Stimulated activated CD4-positive, alpha-beta T cell treated with anti-CD3 and anti-CD28 coated beads, Interleukin-2, amount 100 ng/mL, for 24 hours (primary cell): ENCODE data around the gene PALS2.

ENCODE experiments used
- DNase-seq, 2 donors: peaks; one replicate each; pipeline ENCODE4 v3.0.0-alpha.2; 2020

Gene PALS2

DNA sequence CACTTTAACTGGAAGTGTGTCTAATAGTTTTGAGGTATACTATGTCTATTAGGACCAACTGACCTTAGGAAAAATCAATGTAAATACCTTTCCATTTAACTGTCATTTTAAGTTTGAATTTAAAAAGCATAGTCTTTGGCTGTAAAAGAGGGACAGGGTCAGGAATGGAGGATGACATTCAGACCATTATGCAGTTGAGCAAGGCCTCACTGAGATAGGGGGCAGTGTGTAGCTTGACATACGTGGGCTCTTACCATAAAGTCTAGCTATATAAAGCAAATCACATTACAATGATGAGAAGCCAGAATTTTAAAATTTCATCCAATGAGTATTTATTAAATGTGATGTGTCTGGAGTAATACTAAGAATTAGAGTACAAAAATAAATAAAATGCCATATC, 17.9 kb downstream of the PALS2 start:
- DNase-seq, result no peak

DNA sequence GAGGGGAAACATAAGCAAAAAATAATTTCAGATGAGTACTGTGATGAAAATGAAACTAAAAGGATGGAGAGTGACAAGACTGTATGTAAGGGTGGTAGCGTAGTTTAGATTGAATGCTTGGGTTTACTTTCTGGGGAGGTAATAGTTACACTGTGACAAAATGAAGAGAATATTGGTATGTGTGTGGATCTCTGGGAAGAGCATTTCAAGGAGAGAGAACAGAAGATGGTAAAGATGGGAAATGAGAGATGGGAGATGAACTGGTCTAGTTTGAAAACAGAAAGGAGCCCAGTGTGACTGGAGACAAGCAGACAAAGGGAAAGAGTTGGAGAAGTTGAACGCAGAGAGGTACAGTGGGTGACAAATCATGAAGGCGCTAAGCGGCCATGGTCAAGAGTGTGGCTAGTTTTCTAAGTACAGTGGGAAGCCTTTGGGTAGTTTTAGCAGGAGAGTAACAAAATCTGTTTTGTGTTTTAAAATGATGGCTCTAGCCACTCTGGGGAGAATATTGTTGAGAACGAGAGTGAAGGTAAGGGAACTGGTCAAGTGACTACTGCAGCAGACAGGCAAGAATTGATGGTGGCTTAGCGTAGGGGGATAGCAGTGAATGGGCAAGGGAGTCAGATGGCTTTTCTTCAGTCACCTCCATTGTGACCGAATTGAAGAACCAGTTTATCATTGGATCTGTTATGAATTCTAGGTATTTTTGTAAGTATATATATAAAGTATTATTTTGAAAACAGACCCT, 22.6 kb downstream of the PALS2 start:
- no peak for DNase-seq

DNA sequence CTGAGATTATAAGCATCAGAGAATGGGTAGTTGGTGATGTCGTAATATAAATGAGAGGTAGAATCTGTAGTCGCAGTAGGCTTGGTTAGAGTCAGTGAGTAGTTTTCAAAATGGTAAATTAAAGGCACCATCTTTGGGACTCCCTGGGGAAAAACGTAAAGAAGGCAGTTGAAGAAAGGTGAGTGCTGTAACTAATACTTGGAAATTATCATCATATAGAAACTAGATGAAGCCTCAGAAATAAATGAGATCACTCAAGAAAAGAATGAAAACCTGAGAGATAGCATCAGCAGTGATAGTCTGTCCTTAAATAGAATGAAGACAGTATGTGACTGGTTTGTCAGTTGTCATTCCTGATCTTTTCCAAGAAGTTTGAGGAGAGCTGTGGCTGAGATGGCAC, 23.8 kb downstream of the PALS2 start:
- no peak for DNase-seq

DNA sequence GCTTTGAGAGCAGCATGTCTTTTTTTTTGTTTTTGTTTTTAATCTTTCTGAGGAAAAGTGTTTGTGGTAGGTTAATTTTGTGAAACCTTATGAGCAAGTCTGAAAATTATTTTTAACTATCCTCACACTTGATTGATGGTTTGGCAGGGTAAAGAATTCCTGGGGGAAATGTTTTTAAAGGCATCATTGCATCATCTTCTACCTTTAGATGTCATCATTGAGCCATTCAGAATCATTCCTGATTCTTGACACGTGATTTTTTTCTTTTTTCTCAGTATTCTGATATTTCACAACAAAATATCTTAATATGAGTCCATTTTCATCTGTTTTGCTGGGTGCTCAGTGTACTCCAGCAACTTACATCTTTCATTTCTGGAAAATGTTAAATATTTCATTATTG, 28.3 kb downstream of the PALS2 start:
- no peak for DNase-seq

DNA sequence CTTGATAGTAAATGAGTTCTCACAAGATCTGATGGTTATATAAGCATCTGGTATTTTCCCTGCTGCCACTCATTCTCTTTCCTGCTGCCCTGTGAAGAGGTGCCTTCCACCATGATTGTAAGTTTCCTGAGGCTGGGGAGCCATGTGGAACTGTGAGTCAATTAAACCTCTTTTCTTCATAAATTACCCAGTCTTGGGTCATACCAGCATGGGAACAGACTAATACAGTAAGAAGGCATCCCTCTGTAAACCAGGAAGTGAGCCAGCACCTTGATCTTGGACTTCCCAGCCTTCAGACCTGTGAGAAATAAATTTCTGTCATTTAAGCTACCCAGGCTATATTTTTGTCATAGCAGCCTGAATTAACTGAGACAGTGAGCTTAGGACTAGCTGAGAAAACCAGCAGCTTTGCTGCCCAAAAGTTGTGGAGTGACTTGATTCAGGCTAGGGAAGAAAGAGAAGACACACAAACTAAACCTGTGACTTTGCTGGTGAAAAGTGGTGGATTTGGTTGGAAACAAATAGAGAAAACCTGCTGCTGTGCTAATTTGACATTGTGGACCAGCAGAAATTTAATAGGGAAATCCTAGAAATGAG, 29.7 kb downstream of the PALS2 start:
- no peak for DNase-seq

DNA sequence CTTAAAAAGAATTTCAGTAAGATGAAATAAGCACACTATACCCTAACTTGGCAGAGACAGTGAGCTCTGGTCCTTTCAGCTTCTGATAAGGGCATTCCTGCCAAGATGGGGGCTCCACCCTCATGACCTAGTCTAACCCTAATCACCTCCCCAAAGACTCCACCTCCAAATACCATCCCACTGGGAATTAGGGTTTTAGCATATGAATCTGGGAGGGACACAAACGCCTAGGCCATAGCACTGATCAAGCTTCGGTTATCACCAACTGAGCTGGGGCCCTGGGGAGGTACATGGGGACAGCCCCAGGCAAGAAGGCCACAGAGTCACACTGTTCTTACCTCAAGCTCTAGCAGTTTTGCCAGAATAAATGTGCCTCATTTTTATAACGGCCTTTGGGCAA, 31.4 kb downstream of the PALS2 start:
- no peak for DNase-seq

DNA sequence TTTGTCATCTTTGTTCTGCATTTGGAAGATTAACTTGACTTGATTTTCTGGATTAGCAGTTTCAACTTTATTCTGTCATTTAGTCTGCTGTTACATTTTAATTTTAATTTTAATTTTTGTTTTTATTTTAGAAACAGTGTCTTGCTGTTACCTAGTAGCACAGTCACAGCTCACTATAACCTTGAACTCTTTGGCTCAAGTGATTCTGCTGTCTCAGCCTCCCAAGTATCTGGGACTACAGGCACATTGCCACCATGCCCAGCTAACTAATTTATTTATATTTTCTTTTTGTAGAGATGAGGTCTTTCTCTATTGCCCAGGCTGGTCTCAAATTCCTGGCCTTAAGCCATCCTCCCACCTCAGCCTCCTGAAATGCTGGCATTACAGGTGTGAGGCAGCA, 35.3 kb downstream of the PALS2 start:
- no peak for DNase-seq

DNA sequence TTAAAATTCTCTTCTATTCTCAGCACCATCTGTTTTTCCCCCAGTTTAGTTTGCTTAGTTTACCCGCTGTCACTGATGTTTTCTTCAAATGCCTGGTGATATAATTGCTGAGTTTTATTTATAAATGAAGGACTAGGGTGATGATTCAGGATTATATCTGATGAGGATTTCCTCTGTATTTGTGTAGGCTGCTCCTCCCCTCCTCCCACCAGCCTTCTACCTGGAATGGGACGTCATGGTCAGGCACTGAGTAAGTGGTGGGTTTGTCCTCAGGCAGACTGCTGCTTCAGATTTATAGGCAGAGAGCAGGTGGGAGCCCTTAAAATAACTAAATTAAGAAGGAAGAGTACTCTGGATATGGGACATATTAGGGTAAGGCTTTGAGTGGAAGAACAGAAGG, 35.8 kb downstream of the PALS2 start:
- no peak for DNase-seq

DNA sequence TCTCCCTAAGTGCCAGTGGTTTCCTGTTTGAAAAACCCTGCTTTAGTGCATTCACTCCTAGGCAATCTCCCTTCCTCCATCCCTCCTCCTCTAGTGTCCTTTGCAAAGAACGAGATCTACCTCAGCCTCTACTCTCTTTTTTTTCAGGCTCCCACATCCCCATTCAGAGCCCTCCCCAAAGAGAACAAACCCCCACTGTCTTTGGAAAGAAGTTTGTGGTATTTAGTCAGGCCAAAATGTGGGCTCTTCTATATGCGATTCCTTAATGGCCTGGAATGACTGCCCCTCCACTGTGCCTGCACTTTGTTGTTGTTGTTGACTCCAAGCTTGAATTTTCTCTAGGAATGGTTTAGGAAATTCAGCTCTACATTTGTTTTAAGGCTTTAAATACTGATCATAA, 36.3 kb downstream of the PALS2 start:
- DNase-seq, result no peak

DNA sequence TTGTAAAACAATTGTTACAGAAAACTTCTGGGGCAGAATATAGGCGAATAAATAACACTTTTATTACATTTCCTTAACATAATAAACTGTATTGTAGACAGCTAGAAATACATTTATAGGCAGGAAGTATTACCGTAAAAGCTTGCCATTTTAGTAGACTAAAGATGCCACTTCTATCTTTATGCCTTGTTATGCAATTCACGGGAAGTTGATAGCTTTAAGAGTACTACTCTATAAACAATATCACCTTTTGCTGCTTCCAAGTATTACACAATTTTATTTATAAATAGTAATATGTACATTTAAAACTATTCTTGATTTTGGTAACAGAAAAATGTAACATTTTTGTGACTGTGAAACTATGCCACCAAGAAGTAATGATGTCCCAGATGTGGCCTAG, 37.9 kb downstream of the PALS2 start:
- DNase-seq, result no peak

DNA sequence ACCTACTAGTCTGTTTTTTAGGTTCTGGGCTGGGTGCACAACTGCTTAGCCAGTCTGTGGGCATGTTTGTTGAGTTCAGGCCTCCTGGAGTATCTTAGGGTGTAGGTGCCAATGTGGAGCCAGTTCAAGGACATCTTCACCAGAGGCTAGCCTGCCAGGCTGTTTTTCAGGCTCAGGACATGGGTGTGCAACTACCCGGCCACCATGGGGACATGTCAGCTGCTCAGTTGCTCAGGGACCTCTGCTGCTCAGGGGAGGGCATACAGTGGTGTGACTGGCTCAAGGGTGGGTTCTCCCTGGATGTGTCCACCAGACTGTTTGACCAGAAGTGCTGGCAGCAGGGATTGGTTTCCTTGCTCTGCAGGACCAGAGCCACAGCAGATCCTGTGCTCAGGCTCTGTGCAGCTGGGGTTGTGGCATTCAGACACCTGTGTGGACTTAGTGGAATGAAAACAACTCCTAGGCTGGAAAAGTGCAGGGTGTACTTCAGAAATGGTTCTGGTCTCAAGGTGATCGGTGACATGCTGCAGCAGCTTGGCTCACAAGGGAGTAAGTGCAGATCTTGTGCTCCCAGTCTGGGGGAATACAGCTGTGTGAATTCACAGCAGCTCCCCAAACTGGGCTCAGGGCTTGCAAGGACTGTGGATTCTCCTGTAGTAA, 44.8 kb downstream of the PALS2 start:
- DNase-seq, result no peak

DNA sequence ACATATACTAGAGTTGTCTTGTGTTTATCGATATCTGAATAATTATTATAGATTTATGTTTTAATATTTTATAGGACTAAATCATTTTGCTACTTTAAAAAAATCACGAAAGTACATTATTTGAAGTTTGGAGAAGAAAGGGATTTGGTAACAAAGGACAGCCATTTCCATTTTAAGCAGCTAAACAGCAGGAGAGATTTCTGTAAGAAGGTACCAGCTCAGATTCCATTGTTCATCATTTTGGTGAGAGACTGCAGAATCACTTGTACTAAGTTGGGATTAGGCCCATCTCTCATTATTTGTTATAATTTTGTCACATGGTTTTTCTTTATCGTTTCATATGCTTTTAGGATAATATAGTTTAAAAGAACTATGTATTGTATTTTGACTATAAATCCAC, 46.7 kb downstream of the PALS2 start:
- no peak for DNase-seq

DNA sequence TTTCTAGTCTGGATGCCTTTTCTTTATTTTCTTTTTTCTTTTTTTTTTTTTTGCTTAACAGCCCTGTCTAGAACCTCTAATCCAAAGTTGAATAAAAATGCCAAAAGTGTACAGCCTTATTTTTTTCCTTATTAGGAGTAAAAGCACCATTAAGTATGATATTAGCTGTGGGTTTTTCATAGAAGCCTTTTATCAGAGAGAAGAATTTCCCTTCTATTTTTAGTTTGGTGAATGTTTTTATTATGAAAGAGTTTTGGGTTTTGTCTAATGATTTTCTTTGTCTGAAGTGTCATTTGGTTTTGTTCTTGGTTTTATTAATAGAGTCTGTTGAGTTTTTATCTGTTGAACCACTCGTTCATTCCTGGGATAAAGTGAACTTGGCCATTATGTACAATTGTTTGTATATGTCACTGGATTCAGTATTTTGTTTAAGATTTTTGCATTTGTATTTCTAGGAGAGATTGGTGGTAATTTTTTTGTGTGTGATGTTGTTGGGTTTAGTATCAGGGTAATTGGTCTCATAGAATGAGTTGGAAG, 49.5 kb downstream of the PALS2 start:
- DNase-seq, result no peak
